ENCODE measurements around the gene MXD4. TPM values are rescaled to one million over a fixed set of nuclear protein-coding genes. Genes with fewer than 3 reads are reported as not detected.

MXD4 gene
- total and polyA plus RNA-seq, 5 donors from 2014 or later: 34.3 to 121 (median 58.1) TPM

DNA sequence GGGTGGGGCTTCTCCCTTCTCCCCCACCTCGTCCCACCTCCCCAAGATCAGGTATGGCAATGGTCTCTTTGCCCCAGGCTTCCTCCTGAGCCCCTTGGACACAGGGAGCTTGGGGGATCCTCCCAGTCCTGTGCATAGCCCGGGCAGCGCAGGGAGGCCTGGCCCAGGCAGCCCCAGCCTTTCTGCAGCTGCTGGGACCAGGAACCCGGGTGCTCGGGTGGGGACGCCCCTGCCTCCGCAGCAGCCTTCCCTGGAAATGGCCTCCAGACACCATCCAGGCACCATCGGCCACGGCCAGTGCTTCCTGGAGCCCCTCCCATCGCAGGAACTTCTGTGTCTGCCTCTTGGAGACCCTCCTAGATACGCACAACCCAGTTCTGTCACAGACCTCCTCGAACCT, 5.9 kb upstream of the MXD4 start:
- DNase-seq (no peak), ATAC-seq (ENCODE audit: low read depth in 2 of 2) (no peak)
- Mint-ChIP-seq H3K4me1 (peaks cover 0 to 8% (median 4%) of the 10 kb centered on the region in 4 donors), H3K4me3 (no peak overlapping the region), H3K9me3 (no peaks in the 10 kb centered on the region), H3K27me3 (no peaks in the 10 kb centered on the region), H3K36me3 (peaks cover 7% of the 10 kb centered on the region), H3K27ac (no peak overlapping the region)
- Histone ChIP-seq H3K27ac (ENCODE audit: insufficient read depth, low read length, poor library complexity, severe bottlenecking) (no peak overlapping the region), H3K27me3 (ENCODE audit: control insufficient read depth, insufficient read depth, low read length) (no peaks in the 10 kb centered on the region), H3K9me3 (ENCODE audit: control insufficient read depth in 2 of 2, low read length in 2 of 2) (no peaks in the 10 kb centered on the region), H3K36me3 (ENCODE audit: control insufficient read depth, insufficient read depth, low read length) (peaks cover under 1% of the 10 kb centered on the region), H3K4me1 (ENCODE audit: control insufficient read depth, insufficient read depth, low read length, poor library complexity, severe bottlenecking) (peaks cover 3% of the 10 kb centered on the region), H3K4me3 (ENCODE audit: low read depth, low read length) (no peak overlapping the region)

DNA sequence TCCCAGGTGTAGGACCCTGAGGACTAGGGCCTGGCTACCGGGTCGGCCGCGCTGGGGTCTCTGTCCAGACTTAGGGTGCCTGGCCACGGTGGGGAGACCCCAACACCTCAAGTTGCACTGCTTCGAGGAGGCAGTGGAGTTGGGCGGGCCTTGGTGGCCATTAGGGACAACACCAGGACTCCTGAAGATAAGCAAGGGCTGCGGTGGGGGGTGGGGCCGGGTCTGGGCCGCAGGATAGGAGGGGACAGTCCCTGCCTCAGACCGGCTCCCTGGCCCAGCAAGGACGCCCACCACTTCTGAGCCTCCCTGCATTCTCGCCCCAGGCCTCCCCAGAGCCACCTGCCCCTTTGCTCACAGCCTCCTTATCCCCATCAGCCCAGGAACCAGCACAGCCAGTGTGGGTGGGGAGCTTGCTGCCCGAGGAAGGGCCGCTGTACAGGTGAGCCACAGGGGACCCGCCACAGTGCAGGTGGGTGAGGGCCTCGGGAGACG, 5.5 kb upstream of the MXD4 start:
- ATAC-seq (ENCODE audit: low read depth in 2 of 2) (no peak), DNase-seq (no peak)
- H3K27ac Mint-ChIP-seq: no peak overlapping the region
- Histone ChIP-seq H3K9me3 (ENCODE audit: control insufficient read depth in 2 of 2, low read length in 2 of 2) (no peaks in the 10 kb centered on the region), H3K27ac (ENCODE audit: insufficient read depth, low read length, poor library complexity, severe bottlenecking) (no peak overlapping the region), H3K4me1 (ENCODE audit: control insufficient read depth, insufficient read depth, low read length, poor library complexity, severe bottlenecking) (peaks cover 8% of the 10 kb centered on the region), H3K4me3 (ENCODE audit: low read depth, low read length) (no peak overlapping the region), H3K36me3 (ENCODE audit: control insufficient read depth, insufficient read depth, low read length) (no peaks in the 10 kb centered on the region), H3K27me3 (ENCODE audit: control insufficient read depth, insufficient read depth, low read length) (no peaks in the 10 kb centered on the region)
- peaks cover 0 to 7% (median 2%) of the 10 kb centered on the region in 4 donors for H3K4me1 Mint-ChIP-seq
- H3K27me3 Mint-ChIP-seq: no peaks in the 10 kb centered on the region
- no peaks in the 10 kb centered on the region for H3K9me3 Mint-ChIP-seq
- H3K4me3 Mint-ChIP-seq: no peak overlapping the region
- H3K36me3 Mint-ChIP-seq: peaks cover 5% of the 10 kb centered on the region

DNA sequence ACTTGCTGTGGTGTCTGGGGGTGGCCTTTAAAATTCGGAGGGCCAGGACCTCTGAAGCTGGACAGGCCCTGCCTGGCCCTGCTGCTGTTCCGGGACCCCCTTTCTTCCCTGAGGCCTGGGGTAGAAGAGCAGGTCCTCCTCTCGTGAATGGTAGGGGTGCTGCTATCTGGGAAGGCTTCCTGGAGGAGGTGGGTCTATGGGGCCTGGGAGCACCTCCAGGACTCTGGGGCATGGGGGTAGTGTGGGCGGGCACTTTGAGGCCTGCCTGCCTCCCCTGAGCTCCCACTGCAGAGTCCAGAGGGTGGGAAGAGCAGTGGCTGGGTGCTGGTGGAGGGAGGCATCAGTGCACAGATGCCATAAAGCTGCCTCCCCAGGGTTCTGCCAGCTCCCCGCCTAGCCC, 4.9 kb upstream of the MXD4 start:
- DNase-seq (no peak), ATAC-seq (ENCODE audit: low read depth in 2 of 2) (no peak)
- no peak overlapping the region for H3K27ac Mint-ChIP-seq
- no peaks in the 10 kb centered on the region for H3K9me3 Mint-ChIP-seq
- no peak overlapping the region for H3K27ac ChIP-seq (ENCODE audit: insufficient read depth, low read length, poor library complexity, severe bottlenecking)
- no peaks in the 10 kb centered on the region for H3K9me3 ChIP-seq (ENCODE audit: control insufficient read depth in 2 of 2, low read length in 2 of 2)
- peaks cover 8% of the 10 kb centered on the region for H3K4me1 ChIP-seq (ENCODE audit: control insufficient read depth, insufficient read depth, low read length, poor library complexity, severe bottlenecking)
- peak overlapping the region in 1 of 4 donors; percentile 78 for H3K4me3 Mint-ChIP-seq
- no peaks in the 10 kb centered on the region for H3K36me3 ChIP-seq (ENCODE audit: control insufficient read depth, insufficient read depth, low read length)
- H3K36me3 Mint-ChIP-seq: peaks cover 4% of the 10 kb centered on the region
- no peak overlapping the region for H3K4me3 ChIP-seq (ENCODE audit: low read depth, low read length)
- H3K27me3 Mint-ChIP-seq: no peaks in the 10 kb centered on the region
- no peaks in the 10 kb centered on the region for H3K27me3 ChIP-seq (ENCODE audit: control insufficient read depth, insufficient read depth, low read length)
- peaks cover 0 to 6% (median 2%) of the 10 kb centered on the region in 4 donors for H3K4me1 Mint-ChIP-seq

DNA sequence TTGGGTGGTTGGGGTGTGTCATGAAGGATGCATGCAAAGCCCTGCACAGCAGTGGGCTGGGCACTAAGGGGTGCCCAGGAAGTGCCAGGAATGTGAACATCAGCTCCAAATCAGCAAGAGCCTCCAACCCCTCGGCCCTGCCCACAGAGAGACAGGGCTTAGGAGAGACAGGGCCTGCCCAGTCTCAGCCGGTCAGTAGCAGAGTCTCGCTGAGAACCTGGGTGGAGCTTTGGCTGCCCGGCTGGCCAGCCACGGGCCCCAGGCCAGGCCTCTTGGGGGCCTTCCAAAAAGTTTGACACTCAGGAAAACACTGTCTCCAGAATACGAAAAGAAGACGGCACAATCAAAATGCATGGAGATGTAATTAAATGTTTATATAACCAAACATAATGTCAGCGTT, 4.3 kb upstream of the MXD4 start:
- Mint-ChIP-seq H3K27me3 (no peaks in the 10 kb centered on the region), H3K27ac (peak overlapping the region in 1 of 3 donors; percentile 55), H3K9me3 (no peaks in the 10 kb centered on the region), H3K4me1 (peaks cover 0 to 6% (median 2%) of the 10 kb centered on the region in 4 donors), H3K4me3 (no peak overlapping the region), H3K36me3 (peaks cover 4% of the 10 kb centered on the region)
- H3K36me3 ChIP-seq (ENCODE audit: control insufficient read depth, insufficient read depth, low read length): no peaks in the 10 kb centered on the region
- peaks cover 8% of the 10 kb centered on the region for H3K4me1 ChIP-seq (ENCODE audit: control insufficient read depth, insufficient read depth, low read length, poor library complexity, severe bottlenecking)
- DNase-seq (no peak), ATAC-seq (ENCODE audit: low read depth in 2 of 2) (no peak)
- no peak overlapping the region for H3K4me3 ChIP-seq (ENCODE audit: low read depth, low read length)
- no peaks in the 10 kb centered on the region for H3K9me3 ChIP-seq (ENCODE audit: control insufficient read depth in 2 of 2, low read length in 2 of 2)
- no peaks in the 10 kb centered on the region for H3K27me3 ChIP-seq (ENCODE audit: control insufficient read depth, insufficient read depth, low read length)
- H3K27ac ChIP-seq (ENCODE audit: insufficient read depth, low read length, poor library complexity, severe bottlenecking): no peak overlapping the region

DNA sequence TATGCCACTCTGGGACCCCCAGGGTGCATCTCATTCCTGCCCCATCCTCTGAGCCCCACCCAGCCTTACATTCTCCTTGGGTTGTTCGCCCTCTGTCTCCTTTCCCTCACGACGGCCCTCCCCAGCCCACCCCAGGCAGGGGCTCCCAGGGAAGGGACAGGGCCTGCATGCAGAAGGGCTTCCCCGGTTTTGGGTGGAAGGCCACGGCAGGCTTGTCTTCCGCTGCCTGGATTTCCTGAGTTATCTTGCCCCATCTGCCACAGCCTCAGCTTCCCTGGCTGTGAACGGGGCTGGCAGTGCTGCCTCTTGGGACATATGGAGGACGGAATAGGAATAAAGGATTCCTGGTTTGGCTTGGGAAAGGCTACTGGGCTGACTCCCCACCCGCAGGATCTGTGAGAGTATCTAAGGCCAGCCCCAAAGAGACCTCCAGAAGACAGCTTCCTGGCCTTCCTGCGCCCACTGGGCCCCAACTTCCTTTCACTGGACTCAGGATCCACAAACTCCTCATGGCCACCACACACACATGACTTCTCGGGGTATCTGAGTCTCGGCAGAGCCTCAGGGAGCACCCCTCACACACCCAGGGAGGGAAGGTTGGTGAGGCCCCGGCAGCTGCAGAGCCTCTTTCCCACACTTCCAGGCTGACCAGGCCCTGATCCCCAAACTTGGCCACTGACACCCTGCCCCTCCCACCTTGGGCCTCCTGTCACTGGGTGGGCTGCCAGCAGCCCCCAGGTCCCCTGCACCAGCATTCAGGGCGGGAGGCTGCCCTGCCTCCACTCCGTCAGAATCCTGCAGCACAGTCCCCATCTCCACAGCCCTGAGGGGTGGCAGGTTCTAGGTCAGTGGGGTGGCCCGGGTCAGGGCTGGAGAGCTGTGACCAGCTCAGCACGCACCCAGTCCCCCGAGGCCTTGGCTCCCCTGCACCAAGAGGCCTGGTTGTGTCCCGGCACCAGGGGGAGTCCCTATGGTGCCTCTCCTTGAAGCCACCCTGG, 3.5 kb upstream of the MXD4 start:
- DNase-seq (no peak), ATAC-seq (ENCODE audit: low read depth in 2 of 2) (no peak)
- H3K27me3 ChIP-seq (ENCODE audit: control insufficient read depth, insufficient read depth, low read length): no peaks in the 10 kb centered on the region
- H3K4me3 ChIP-seq (ENCODE audit: low read depth, low read length): no peak overlapping the region
- Mint-ChIP-seq H3K9me3 (no peaks in the 10 kb centered on the region), H3K27me3 (no peaks in the 10 kb centered on the region), H3K36me3 (peaks cover 4% of the 10 kb centered on the region), H3K4me3 (no peak overlapping the region), H3K4me1 (peaks cover 0 to 7% (median 2%) of the 10 kb centered on the region in 4 donors), H3K27ac (no peak overlapping the region)
- no peaks in the 10 kb centered on the region for H3K36me3 ChIP-seq (ENCODE audit: control insufficient read depth, insufficient read depth, low read length)
- no peaks in the 10 kb centered on the region for H3K9me3 ChIP-seq (ENCODE audit: control insufficient read depth in 2 of 2, low read length in 2 of 2)
- peaks cover 14% of the 10 kb centered on the region for H3K4me1 ChIP-seq (ENCODE audit: control insufficient read depth, insufficient read depth, low read length, poor library complexity, severe bottlenecking)
- no peak overlapping the region for H3K27ac ChIP-seq (ENCODE audit: insufficient read depth, low read length, poor library complexity, severe bottlenecking)

DNA sequence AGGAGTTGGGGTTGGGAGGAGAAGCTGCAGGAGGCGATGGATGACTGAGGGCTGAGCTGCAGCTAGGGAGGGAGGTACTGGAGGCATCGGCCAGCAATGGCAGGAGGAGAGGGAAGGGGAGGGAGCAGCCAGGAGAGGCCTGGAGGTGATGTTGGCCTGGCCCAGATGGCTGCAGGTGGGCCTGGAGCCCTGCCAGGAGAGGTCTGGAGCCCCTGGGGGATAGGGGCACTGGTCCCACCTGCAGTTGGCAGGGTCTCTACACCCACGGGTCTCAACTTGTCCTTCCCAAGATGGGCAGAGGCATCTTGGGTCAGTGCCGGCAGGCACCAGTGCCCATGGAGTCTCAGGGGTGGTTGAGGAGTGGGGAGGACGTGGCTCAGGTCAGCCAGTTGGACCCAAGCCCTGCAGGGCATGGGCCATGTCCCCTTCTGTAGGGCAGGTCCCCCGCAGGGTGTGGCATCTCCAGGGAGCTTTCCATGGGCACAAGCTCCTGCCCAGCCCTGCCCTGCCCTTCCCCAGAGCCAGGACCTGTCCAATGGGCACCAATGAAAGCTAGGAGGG, 2.7 kb upstream of the MXD4 start:
- no peaks in the 10 kb centered on the region for H3K9me3 ChIP-seq (ENCODE audit: control insufficient read depth in 2 of 2, low read length in 2 of 2)
- no peak overlapping the region for H3K27ac ChIP-seq (ENCODE audit: insufficient read depth, low read length, poor library complexity, severe bottlenecking)
- no peaks in the 10 kb centered on the region for H3K27me3 ChIP-seq (ENCODE audit: control insufficient read depth, insufficient read depth, low read length)
- H3K9me3 Mint-ChIP-seq: no peaks in the 10 kb centered on the region
- no peak overlapping the region for H3K27ac Mint-ChIP-seq
- H3K4me1 Mint-ChIP-seq: peaks cover 0 to 10% (median 2%) of the 10 kb centered on the region in 4 donors
- H3K4me1 ChIP-seq (ENCODE audit: control insufficient read depth, insufficient read depth, low read length, poor library complexity, severe bottlenecking): peaks cover 23% of the 10 kb centered on the region
- DNase-seq (no peak), ATAC-seq (ENCODE audit: low read depth in 2 of 2) (no peak)
- H3K36me3 Mint-ChIP-seq: peaks cover 2% of the 10 kb centered on the region
- no peak overlapping the region for H3K4me3 Mint-ChIP-seq
- H3K4me3 ChIP-seq (ENCODE audit: low read depth, low read length): no peak overlapping the region
- H3K36me3 ChIP-seq (ENCODE audit: control insufficient read depth, insufficient read depth, low read length): no peaks in the 10 kb centered on the region
- H3K27me3 Mint-ChIP-seq: no peaks in the 10 kb centered on the region

DNA sequence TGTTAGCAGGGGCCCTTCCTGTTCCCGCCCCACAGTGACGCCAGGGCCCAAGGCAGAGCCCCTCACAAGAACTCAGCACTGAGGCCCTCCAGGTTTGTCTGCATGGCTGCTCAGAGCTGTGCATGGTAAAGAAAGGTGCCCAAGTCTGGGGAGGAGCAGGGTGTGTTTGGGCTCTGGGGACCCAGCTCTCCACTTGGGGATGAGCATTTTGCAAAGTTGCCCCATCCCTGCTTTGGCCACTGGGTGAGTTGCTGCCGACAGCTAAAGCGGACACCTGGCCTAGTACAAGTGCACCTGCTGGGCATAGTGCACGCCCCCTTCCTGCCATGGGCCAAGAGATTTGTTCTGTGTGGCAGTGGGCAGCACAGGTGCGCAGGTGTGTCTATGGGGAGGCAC, 2.0 kb upstream of the MXD4 start:
- H3K9me3 Mint-ChIP-seq: no peaks in the 10 kb centered on the region
- peak overlapping the region in 1 of 3 donors; percentile 32 for H3K27ac Mint-ChIP-seq
- peaks cover 0 to 10% (median 2%) of the 10 kb centered on the region in 4 donors for H3K4me1 Mint-ChIP-seq
- peak overlapping the region; percentile 51 to 97 (median 83) for H3K4me3 Mint-ChIP-seq
- H3K27me3 ChIP-seq (ENCODE audit: control insufficient read depth, insufficient read depth, low read length): no peaks in the 10 kb centered on the region
- H3K4me1 ChIP-seq (ENCODE audit: control insufficient read depth, insufficient read depth, low read length, poor library complexity, severe bottlenecking): peaks cover 29% of the 10 kb centered on the region
- DNase-seq (no peak), ATAC-seq (ENCODE audit: low read depth in 2 of 2) (no peak)
- no peak overlapping the region for H3K27ac ChIP-seq (ENCODE audit: insufficient read depth, low read length, poor library complexity, severe bottlenecking)
- H3K36me3 Mint-ChIP-seq: no peaks in the 10 kb centered on the region
- H3K4me3 ChIP-seq (ENCODE audit: low read depth, low read length): no peak overlapping the region
- no peaks in the 10 kb centered on the region for H3K9me3 ChIP-seq (ENCODE audit: control insufficient read depth in 2 of 2, low read length in 2 of 2)
- H3K36me3 ChIP-seq (ENCODE audit: control insufficient read depth, insufficient read depth, low read length): peaks cover 4% of the 10 kb centered on the region
- H3K27me3 Mint-ChIP-seq: no peaks in the 10 kb centered on the region
